HG03103 (cell line): Measurements from ENCODE around the gene CIITA.
A peak's percentile ranks its signal among the peaks of the same experiment; 100 is the strongest.
"Not testable (repeated sequence)": the region's sequence is repeated elsewhere in the genome, so short reads cannot be mapped to it uniquely, and the experiment has no call there.

Experiments used
- ATAC-seq: cut with Tn5 transposase; IDR thresholded peaks from one replicate; pipeline ENCODE4 v1.9.1; 2021; ENCODE audit warnings: low read depth; ENCODE audit not compliant: unreplicated experiment

The CIITA gene

GRCh38 chr16:10876799-10877341 is at the start of gene CIITA:
CIITA (plus strand) TSS chr16:10877202; CDS start chr16:10877331, 129 bp downstream.
- peak; percentile 45 for ATAC-seq

- ATAC-seq: no peak
These were observed 49.2 kb upstream of the CIITA start for GRCh38 chr16:10827691-10828341.

- no peak for ATAC-seq
These were observed 48.1 kb upstream of the CIITA start for GRCh38 chr16:10828851-10829366.

- not testable (repeated sequence) for ATAC-seq
These were observed 47.5 kb upstream of the CIITA start for GRCh38 chr16:10829390-10830098.

GRCh38 chr16:10830240-10830639 is 46.8 kb upstream of the CIITA start:
- not testable (repeated sequence) for ATAC-seq

- no peak for ATAC-seq
These were observed 44.8 kb upstream of the CIITA start for GRCh38 chr16:10831894-10832886.

GRCh38 chr16:10833271-10833670 is 43.7 kb upstream of the CIITA start:
- no peak for ATAC-seq

- ATAC-seq: no peak
These were observed 42.9 kb upstream of the CIITA start for GRCh38 chr16:10834130-10834529.

GRCh38 chr16:10834766-10835165 is 42.2 kb upstream of the CIITA start:
- ATAC-seq: no peak

GRCh38 chr16:10835281-10835931 is 41.6 kb upstream of the CIITA start:
- ATAC-seq: no peak

- no peak for ATAC-seq
These were observed 40.7 kb upstream of the CIITA start for GRCh38 chr16:10836174-10836853.

- ATAC-seq: no peak
These were observed 38.3 kb upstream of the CIITA start for GRCh38 chr16:10838621-10839278.

GRCh38 chr16:10839279-10839666 is 37.7 kb upstream of the CIITA start:
- no peak for ATAC-seq

- ATAC-seq: no peak
These were observed 36.3 kb upstream of the CIITA start for GRCh38 chr16:10840703-10841102.

- no peak for ATAC-seq
These were observed 30.6 kb upstream of the CIITA start for GRCh38 chr16:10846213-10846998.

- ATAC-seq: no peak
These were observed 29.8 kb upstream of the CIITA start for GRCh38 chr16:10847176-10847575.

GRCh38 chr16:10849736-10850477 is 27.1 kb upstream of the CIITA start:
- ATAC-seq: no peak

GRCh38 chr16:10850478-10850850 is 26.5 kb upstream of the CIITA start:
- no peak for ATAC-seq
